Activated CD8-positive, alpha-beta T cell treated with anti-CD3 and anti-CD28 coated beads for 36 hours (primary cell): ENCODE measurements around the gene MYO16. TPM values are rescaled to one million over a fixed set of nuclear protein-coding genes. Genes with fewer than 3 reads are reported as not detected.

ENCODE experiments used
- ATAC-seq: fragments of 200-7000 bp; cut with Tn5 transposase; one replicate; pipeline ENCODE4 v1.10.0; 2021; ENCODE audit warnings: mild to moderate bottlenecking, moderate library complexity
- CTCF ChIA-PET: fragments of 350-600 bp; sonication (Branson Sonifier 250); formaldehyde crosslinking; loops from one replicate; lab custom pipeline; 2021; ENCODE audit warnings: antibody characterized with exemption; lab: Charles Lee
- POLR2A ChIA-PET: fragments of 350-600 bp; sonication (Branson Sonifier 250); formaldehyde crosslinking; loops from one replicate; lab custom pipeline; 2021; ENCODE audit warnings: antibody characterized with exemption; lab: Charles Lee
- DNase-seq: peaks from one replicate; pipeline ENCODE4 v3.0.0-alpha.2; 2020
- H3K27ac Mint-ChIP-seq: one replicate; pipeline ENCODE4 v1.8.0; 2021; ENCODE audit warnings: mild to moderate bottlenecking, mixed read lengths
- H3K27me3 Mint-ChIP-seq: one replicate; pipeline ENCODE4 v1.8.0; 2021; ENCODE audit warnings: mixed read lengths
- H3K36me3 Mint-ChIP-seq: one replicate; pipeline ENCODE4 v1.8.0; 2021; ENCODE audit warnings: low read depth, mixed read lengths
- H3K4me1 Mint-ChIP-seq: one replicate; pipeline ENCODE4 v1.8.0; 2021; ENCODE audit warnings: low read depth, mixed read lengths
- H3K4me3 Mint-ChIP-seq: one replicate; pipeline ENCODE4 v1.8.0; 2021; ENCODE audit warnings: mild to moderate bottlenecking, moderate library complexity, mixed read lengths
- H3K9me3 Mint-ChIP-seq: one replicate; pipeline ENCODE4 v1.8.0; 2021; ENCODE audit warnings: mixed read lengths
- CTCF ChIP-seq: fragments of 200-600 bp; IDR thresholded peaks from one replicate; pipeline ENCODE4 v1.8.0; 2022; ENCODE audit warnings: antibody characterized with exemption, mild to moderate bottlenecking
- intact Hi-C: fragments of 100-400 bp; cut with micrococcal nuclease; formaldehyde crosslinking; loops from one replicate; pipeline ENCODE4 v1.10.0; 2022
- total RNA-seq, 2 experiments: library from RNA; stranded (reverse); gene quantifications; one replicate each; pipeline ENCODE4 v1.2.3, GENCODE V29; 2021

MYO16 gene
- total RNA-seq, 2 experiments from 2014 or later = not detected

- no peak overlapping the region for H3K27ac Mint-ChIP-seq
- H3K9me3 Mint-ChIP-seq = no peaks in the 10 kb centered on the region
- ChIA-PET CTCF (no interaction called here), POLR2A (no interaction called here)
- peaks cover 2% of the 10 kb centered on the region for H3K27me3 Mint-ChIP-seq
- no peak overlapping the region for H3K4me3 Mint-ChIP-seq
- no peak for TF ChIP-seq CTCF
- intact Hi-C loops = no loop called here
- H3K36me3 Mint-ChIP-seq = no peaks in the 10 kb centered on the region
- no peaks in the 10 kb centered on the region for H3K4me1 Mint-ChIP-seq
- ATAC-seq = no peak
- no peak for DNase-seq
Measured at GRCh38 chr13:109175666-109176065, 546.3 kb downstream of the MYO16 start.

GRCh38 chr13:109180905-109181425 is 551.6 kb downstream of the MYO16 start:
- CTCF ChIA-PET = no interaction called here
- peaks cover 4% of the 10 kb centered on the region for H3K27me3 Mint-ChIP-seq

GRCh38 chr13:109182777-109183465 is 553.5 kb downstream of the MYO16 start:
- Mint-ChIP-seq H3K4me3 (no peak overlapping the region), H3K27ac (no peak overlapping the region), H3K4me1 (no peaks in the 10 kb centered on the region), H3K36me3 (no peaks in the 10 kb centered on the region), H3K27me3 (peaks cover 4% of the 10 kb centered on the region), H3K9me3 (no peaks in the 10 kb centered on the region)
- ATAC-seq = no peak
- DNase-seq = no peak
- intact Hi-C loops = no loop called here
- ChIA-PET CTCF (no interaction called here), POLR2A (no interaction called here)
- TF ChIP-seq CTCF = no peak

More at GRCh38 chr13:109180905-109181425, 551.6 kb downstream of the MYO16 start:
- H3K4me1 Mint-ChIP-seq = no peaks in the 10 kb centered on the region
- TF ChIP-seq CTCF = no peak
- DNase-seq (no peak), ATAC-seq (no peak)
- intact Hi-C loops = no loop called here
- POLR2A ChIA-PET = no interaction called here
- no peaks in the 10 kb centered on the region for H3K36me3 Mint-ChIP-seq
- no peak overlapping the region for H3K4me3 Mint-ChIP-seq
- no peak overlapping the region for H3K27ac Mint-ChIP-seq
- no peaks in the 10 kb centered on the region for H3K9me3 Mint-ChIP-seq

GRCh38 chr13:109191413-109191812 is 562.0 kb downstream of the MYO16 start:
- Mint-ChIP-seq H3K4me1 (no peaks in the 10 kb centered on the region), H3K4me3 (no peak overlapping the region), H3K36me3 (no peaks in the 10 kb centered on the region), H3K9me3 (no peaks in the 10 kb centered on the region), H3K27ac (no peak overlapping the region), H3K27me3 (peaks cover 9% of the 10 kb centered on the region)
- TF ChIP-seq CTCF = no peak
- ChIA-PET CTCF (no interaction called here), POLR2A (no interaction called here)
- intact Hi-C loops = no loop called here
- DNase-seq = no peak
- ATAC-seq = no peak

GRCh38 chr13:109192306-109192705 is 562.9 kb downstream of the MYO16 start:
- Mint-ChIP-seq H3K27me3 (peaks cover 11% of the 10 kb centered on the region), H3K36me3 (no peaks in the 10 kb centered on the region), H3K27ac (no peak overlapping the region), H3K4me1 (no peaks in the 10 kb centered on the region), H3K4me3 (no peak overlapping the region), H3K9me3 (no peaks in the 10 kb centered on the region)
- DNase-seq (no peak), ATAC-seq (no peak)
- CTCF ChIA-PET = no interaction called here
- POLR2A ChIA-PET = interaction anchor here (1.4 kb wide), 1 partner anchor 33 kb away, joined by 3 read pairs; no protein-coding TSS in a partner anchor
- TF ChIP-seq CTCF = no peak
- intact Hi-C loops = no loop called here
